Activated T-cell treated with anti-CD3 and anti-CD28 coated beads, Interleukin-2, amount 50 U/mL, for 72 hours (primary cell): ENCODE results near the gene GDPD1. TPM values are rescaled to one million over a fixed set of nuclear protein-coding genes. Genes with fewer than 3 reads are reported as not detected.
"Not testable (repeated sequence)": the region's sequence is repeated elsewhere in the genome, so short reads cannot be mapped to it uniquely, and the experiment has no call there.

Source experiments
- ATAC-seq, 2 donors: fragments of 150-1000 bp; cut with Tn5 transposase; replicated peaks in 1 of 2; 2 replicates each; pipeline ENCODE4 v1.10.0; 2021; ENCODE audit warnings: moderate library complexity in 2 of 2, mild to moderate bottlenecking in 1 of 2
- DNase-seq, 2 donors: peaks; one replicate each; pipeline ENCODE4 v3.0.0; 2021 to 2022; ENCODE audit warnings: mixed read lengths in 1 of 2
- H3K27ac Mint-ChIP-seq: one replicate; pipeline ENCODE4 v1.8.0; 2022; ENCODE audit warnings: mild to moderate bottlenecking, moderate library complexity, mixed read lengths
- H3K27me3 Mint-ChIP-seq: one replicate; pipeline ENCODE4 v1.8.0; 2022; ENCODE audit warnings: low read depth, mixed read lengths
- H3K36me3 Mint-ChIP-seq, 2 donors: one replicate each; pipeline ENCODE4 v1.8.0; 2022; ENCODE audit warnings: mixed read lengths in 2 of 2, mild to moderate bottlenecking in 1 of 2; ENCODE audit not compliant: insufficient read depth in 2 of 2
- H3K4me1 Mint-ChIP-seq: one replicate; pipeline ENCODE4 v1.8.0; 2022; ENCODE audit warnings: low read depth, mixed read lengths
- H3K4me3 Mint-ChIP-seq, 2 donors: one replicate each; pipeline ENCODE4 v1.8.0; 2022; ENCODE audit warnings: mild to moderate bottlenecking in 2 of 2, mixed read lengths in 2 of 2, moderate library complexity in 2 of 2
- H3K9me3 Mint-ChIP-seq, 2 donors: one replicate each; pipeline ENCODE4 v1.8.0; 2022; ENCODE audit warnings: mixed read lengths in 2 of 2
- total RNA-seq, 2 donors: library from RNA; stranded (reverse); gene quantifications; one replicate each; pipeline ENCODE4 v1.2.3, GENCODE V29; 2022

The GDPD1 gene
- total RNA-seq, 2 donors from 2014 or later: 3.0 to 3.2 TPM

DNA sequence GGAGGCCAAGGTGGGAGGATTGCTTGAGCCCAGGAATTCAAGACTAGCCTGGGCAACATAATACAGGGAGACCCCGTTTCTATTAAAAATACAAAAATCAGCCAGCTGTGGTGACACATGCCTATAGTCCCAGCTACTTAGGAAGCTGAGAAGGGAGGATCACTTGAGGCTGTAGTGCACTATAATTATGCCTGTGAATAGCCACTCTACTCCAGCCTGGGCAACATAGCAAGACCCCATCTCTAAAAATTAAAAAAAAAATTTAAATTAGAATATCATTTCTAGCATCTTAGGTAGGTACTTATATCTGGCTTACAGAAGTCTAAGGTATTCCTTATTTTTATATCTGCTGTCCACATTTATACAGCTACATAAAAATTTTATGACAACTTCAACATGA lies 18.0 kb upstream of the GDPD1 start:
- DNase-seq: no peak
- Mint-ChIP-seq H3K4me3 (no peak overlapping the region), H3K27me3 (no peaks in the 10 kb centered on the region), H3K36me3 (peaks cover 0 to 17% of the 10 kb centered on the region in 2 donors), H3K9me3 (no peaks in the 10 kb centered on the region), H3K4me1 (no peaks in the 10 kb centered on the region), H3K27ac (no peak overlapping the region)
- ATAC-seq: no peak

DNA sequence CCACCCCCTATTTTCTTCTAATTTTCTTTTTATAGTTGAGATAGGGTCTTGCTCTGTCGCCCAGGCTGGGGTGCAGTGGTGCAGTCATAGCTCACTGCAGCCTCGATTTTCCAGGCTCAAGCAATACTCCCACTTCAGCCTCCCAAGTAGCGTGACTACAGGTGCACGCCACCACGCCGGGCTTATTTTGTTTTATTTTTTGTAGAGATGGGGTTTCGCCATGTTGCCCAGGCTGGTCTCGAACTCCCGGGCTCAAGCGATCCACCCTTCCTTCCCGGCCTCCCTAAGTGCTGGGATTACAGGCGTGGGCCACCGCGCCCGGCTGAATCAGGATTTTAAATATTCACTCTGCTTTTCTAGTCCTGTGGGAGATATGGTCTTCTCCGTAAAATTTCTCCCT lies 941 bp upstream of the GDPD1 start:
- no peak for ATAC-seq
- Mint-ChIP-seq H3K27ac (no peak overlapping the region), H3K4me1 (peaks cover 14% of the 10 kb centered on the region), H3K27me3 (no peaks in the 10 kb centered on the region), H3K36me3 (peaks cover 0 to 6% of the 10 kb centered on the region in 2 donors), H3K9me3 (no peaks in the 10 kb centered on the region), H3K4me3 (peak overlapping the region in 1 of 2 donors; percentile 97)
- DNase-seq: no peak

DNA sequence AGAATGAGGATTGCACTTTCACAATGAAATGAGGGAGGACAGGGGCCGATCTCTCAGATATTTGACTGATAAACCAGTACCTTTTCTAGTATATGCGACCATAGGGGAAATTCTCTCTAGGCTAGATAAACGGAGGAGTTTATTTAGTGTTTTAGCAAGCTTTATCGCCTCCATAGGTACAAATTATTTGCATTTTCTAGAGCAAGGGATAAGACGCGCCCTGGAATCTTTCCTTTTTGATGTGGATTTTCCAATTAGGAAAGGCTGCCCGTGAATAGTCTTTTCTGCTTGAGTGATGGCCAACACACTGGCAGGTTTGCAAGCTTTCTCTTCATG lies 351 bp upstream of the GDPD1 start:
- Mint-ChIP-seq H3K4me1 (peaks cover 14% of the 10 kb centered on the region), H3K4me3 (peak overlapping the region; percentile 97 to 99), H3K36me3 (peaks cover 0 to 6% of the 10 kb centered on the region in 2 donors), H3K27me3 (no peaks in the 10 kb centered on the region), H3K27ac (peak overlapping the region; percentile 89), H3K9me3 (no peaks in the 10 kb centered on the region)
- ATAC-seq (no peak), DNase-seq (no peak)

GRCh38 chr17:59221159-59221847 lies 992 bp downstream of the GDPD1 start:
- Mint-ChIP-seq H3K9me3 (no peaks in the 10 kb centered on the region), H3K36me3 (peaks cover 0 to 6% of the 10 kb centered on the region in 2 donors), H3K27ac (peak overlapping the region; percentile 89), H3K27me3 (no peaks in the 10 kb centered on the region), H3K4me3 (peak overlapping the region; percentile 97 to 99), H3K4me1 (peaks cover 14% of the 10 kb centered on the region)
- ATAC-seq: no peak
- no peak for DNase-seq

DNA sequence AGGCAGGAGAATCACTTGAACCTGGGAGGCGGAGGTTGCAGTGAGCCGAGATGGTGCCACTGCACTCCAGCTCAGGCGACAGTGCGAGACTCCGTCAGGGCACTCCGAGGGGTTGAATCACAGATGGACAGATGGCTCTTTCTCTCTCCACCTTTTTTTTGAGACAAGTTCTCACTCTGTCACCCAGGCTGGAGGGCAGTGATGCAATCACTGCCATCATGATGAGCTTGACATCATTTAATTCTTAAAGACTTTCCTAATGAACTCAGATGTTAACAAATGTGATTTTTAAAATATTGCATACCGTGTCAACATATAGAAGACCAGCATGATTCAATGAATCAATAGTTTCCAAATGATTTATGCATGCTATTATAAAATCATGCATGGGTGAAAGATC lies 3.5 kb downstream of the GDPD1 start:
- Mint-ChIP-seq H3K4me3 (no peak overlapping the region), H3K4me1 (peaks cover 14% of the 10 kb centered on the region), H3K9me3 (no peaks in the 10 kb centered on the region), H3K27ac (no peak overlapping the region), H3K27me3 (no peaks in the 10 kb centered on the region), H3K36me3 (peaks cover 0 to 6% of the 10 kb centered on the region in 2 donors)
- DNase-seq: no peak
- ATAC-seq: no peak

DNA sequence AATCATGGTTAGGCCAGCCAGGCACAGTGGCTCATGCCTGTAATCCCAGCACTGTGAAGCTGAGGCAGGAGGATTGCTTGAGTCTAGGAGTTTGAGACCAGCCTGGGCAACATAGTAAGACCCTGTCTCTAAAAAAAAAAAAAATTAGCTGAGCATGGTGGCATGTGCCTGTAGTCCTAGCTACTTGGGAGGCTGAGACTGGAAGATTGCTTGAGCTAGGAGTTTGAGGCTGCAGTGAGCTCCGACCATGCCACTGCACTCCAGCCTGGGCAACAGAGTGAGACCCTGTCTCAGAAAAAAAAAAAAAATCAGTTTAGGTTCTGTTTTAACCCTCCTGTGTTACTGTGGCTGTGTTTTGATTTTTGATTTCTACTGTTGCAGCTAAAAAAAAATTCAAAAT lies 8.3 kb downstream of the GDPD1 start:
- H3K4me1 Mint-ChIP-seq, H3K27ac Mint-ChIP-seq, H3K27me3 Mint-ChIP-seq, H3K36me3 Mint-ChIP-seq, H3K9me3 Mint-ChIP-seq, ATAC-seq, DNase-seq, H3K4me3 Mint-ChIP-seq: not testable (repeated sequence)

DNA sequence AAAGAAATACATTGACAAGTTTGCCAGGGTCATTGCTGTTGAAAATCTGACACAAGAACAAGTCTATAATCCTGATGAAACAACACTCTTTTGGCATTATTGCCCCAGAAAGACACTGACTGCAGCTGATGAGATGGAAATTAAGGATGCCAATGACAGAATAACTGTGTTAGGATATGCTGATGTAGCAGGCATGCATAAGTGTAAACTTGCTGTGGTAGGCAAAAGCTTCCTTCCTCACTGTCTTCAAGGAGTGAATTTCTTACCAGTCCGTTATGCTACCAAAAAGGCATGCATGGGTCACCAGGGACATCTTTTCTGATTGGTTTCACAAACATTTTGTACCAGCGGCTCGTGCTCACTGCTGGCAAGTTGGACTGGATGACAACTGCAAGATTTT lies 10.5 kb downstream of the GDPD1 start:
- ATAC-seq (no peak), DNase-seq (no peak)
- no peaks in the 10 kb centered on the region for H3K4me1 Mint-ChIP-seq
- H3K4me3 Mint-ChIP-seq: no peak overlapping the region
- no peak overlapping the region for H3K27ac Mint-ChIP-seq
- no peaks in the 10 kb centered on the region for H3K36me3 Mint-ChIP-seq
- H3K27me3 Mint-ChIP-seq: no peaks in the 10 kb centered on the region
- H3K9me3 Mint-ChIP-seq: no peaks in the 10 kb centered on the region

DNA sequence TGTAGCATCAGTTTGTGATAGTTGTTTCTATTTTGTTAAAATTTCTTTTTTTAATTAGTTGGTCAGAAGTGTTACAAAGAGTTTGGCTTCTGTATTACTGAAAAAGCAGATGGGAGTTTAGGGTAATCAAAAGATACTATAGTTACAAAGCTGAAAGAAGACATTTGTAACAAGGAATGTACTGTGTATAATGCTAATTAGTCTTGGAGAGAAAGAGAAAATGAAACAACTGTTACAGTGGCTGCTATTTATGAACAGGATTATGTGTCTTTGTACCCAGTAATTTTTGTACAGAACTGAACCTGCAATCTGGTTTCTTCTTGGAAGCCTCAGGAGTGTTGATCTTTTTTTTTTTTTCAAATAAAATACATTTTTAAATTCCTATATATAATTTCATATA lies 14.3 kb downstream of the GDPD1 start:
- Mint-ChIP-seq H3K4me3 (no peak overlapping the region), H3K4me1 (no peaks in the 10 kb centered on the region), H3K27me3 (no peaks in the 10 kb centered on the region), H3K27ac (peak overlapping the region; percentile 42), H3K36me3 (no peaks in the 10 kb centered on the region), H3K9me3 (no peaks in the 10 kb centered on the region)
- no peak for DNase-seq
- no peak for ATAC-seq

- no peaks in the 10 kb centered on the region for H3K4me1 Mint-ChIP-seq
- H3K36me3 Mint-ChIP-seq: no peaks in the 10 kb centered on the region
- ATAC-seq (no peak), DNase-seq (no peak)
- H3K9me3 Mint-ChIP-seq: no peaks in the 10 kb centered on the region
- H3K27ac Mint-ChIP-seq: no peak overlapping the region
- H3K4me3 Mint-ChIP-seq: no peak overlapping the region
- no peaks in the 10 kb centered on the region for H3K27me3 Mint-ChIP-seq
Measured at GRCh38 chr17:59238906-59239305, 18.6 kb downstream of the GDPD1 start.

DNA sequence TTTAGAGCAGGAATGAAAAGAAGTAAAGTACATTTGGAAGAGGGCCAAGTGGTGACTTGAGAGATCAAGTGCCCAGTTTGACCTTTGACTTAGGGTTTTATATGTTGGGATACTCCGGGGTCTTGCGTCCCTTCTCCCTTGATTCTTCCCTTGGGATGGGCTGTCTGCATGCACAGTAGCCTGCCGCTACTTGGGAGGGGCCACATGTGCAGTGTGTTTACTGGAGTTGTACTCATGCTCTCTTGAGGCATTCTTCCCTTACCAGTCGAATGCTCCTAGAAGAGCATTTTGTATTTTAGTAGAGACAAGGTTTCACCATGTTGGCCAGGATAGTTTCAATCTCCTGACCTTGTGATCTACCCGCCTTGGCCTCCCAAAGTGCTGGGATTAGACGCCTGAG lies 23.8 kb downstream of the GDPD1 start:
- H3K4me1 Mint-ChIP-seq: no peaks in the 10 kb centered on the region
- H3K36me3 Mint-ChIP-seq: no peaks in the 10 kb centered on the region
- H3K27ac Mint-ChIP-seq: no peak overlapping the region
- DNase-seq (no peak), ATAC-seq (no peak)
- H3K9me3 Mint-ChIP-seq: no peaks in the 10 kb centered on the region
- no peaks in the 10 kb centered on the region for H3K27me3 Mint-ChIP-seq
- H3K4me3 Mint-ChIP-seq: no peak overlapping the region

- H3K36me3 Mint-ChIP-seq: no peaks in the 10 kb centered on the region
- H3K4me3 Mint-ChIP-seq: no peak overlapping the region
- no peak for DNase-seq
- H3K4me1 Mint-ChIP-seq: no peaks in the 10 kb centered on the region
- ATAC-seq: no peak
- no peaks in the 10 kb centered on the region for H3K27me3 Mint-ChIP-seq
- H3K9me3 Mint-ChIP-seq: no peaks in the 10 kb centered on the region
- H3K27ac Mint-ChIP-seq: no peak overlapping the region
Measured at GRCh38 chr17:59254742-59255141, 34.4 kb downstream of the GDPD1 start.

GRCh38 chr17:59257101-59257500 lies 36.8 kb downstream of the GDPD1 start:
- Mint-ChIP-seq H3K9me3 (no peaks in the 10 kb centered on the region), H3K4me3 (no peak overlapping the region), H3K36me3 (no peaks in the 10 kb centered on the region), H3K27me3 (no peaks in the 10 kb centered on the region), H3K27ac (no peak overlapping the region), H3K4me1 (no peaks in the 10 kb centered on the region)
- no peak for DNase-seq
- no peak for ATAC-seq

DNA sequence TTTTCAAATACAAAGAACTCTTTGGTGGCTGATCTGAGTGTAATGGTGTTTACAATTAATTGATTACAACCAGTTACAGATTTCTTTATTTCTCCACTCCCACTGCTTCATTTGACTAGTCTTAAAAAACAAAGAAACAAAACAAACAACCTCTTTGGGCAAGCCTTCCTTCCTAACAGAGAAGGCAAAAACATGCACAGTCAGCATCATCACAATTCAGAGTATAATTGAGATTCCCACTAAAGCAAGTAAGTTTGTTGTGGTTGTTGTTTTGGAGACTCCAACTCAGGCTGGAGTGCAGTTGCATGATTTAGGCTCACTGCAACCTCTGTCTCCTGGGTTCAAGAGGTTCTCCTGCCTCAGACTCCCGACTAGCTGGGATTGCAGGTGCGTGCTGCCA lies 40.4 kb downstream of the GDPD1 start:
- DNase-seq (no peak), ATAC-seq (no peak)
- Mint-ChIP-seq H3K9me3 (no peaks in the 10 kb centered on the region), H3K4me3 (no peak overlapping the region), H3K27ac (no peak overlapping the region), H3K36me3 (no peaks in the 10 kb centered on the region), H3K27me3 (no peaks in the 10 kb centered on the region), H3K4me1 (no peaks in the 10 kb centered on the region)

DNA sequence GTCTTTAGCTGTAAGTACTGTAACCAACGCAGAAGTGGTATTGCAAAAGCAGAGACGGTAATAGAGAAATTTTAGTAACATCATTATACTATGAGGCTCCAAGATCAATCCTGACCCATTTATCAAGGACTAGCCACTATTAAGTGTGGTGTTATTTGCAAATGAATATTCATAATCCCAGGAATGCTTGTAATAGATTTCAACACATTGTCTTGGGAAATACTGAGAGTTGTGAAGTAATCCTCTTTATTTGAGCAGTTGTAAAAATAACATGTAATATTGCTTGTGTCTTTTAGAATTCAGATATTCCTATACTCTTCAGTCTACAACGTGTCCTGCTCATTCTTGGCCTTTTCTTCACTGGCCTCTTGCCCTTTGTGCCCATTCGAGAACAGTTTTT lies 46.4 kb downstream of the GDPD1 start:
- no peaks in the 10 kb centered on the region for H3K9me3 Mint-ChIP-seq
- DNase-seq (no peak), ATAC-seq (no peak)
- no peak overlapping the region for H3K4me3 Mint-ChIP-seq
- H3K36me3 Mint-ChIP-seq: no peaks in the 10 kb centered on the region
- no peaks in the 10 kb centered on the region for H3K27me3 Mint-ChIP-seq
- no peaks in the 10 kb centered on the region for H3K4me1 Mint-ChIP-seq
- H3K27ac Mint-ChIP-seq: no peak overlapping the region
